BLaER1 (cell line): ENCODE results near the gene BCL10.
A peak's percentile ranks its signal among the peaks of the same experiment; 100 is the strongest.

Experiments
- H3K27ac ChIP-seq: shearing (Covaris generic); formaldehyde crosslinking; 2 replicates; pipeline ENCODE4 v1.8.1; 2022
- H3K27me3 ChIP-seq: shearing (Covaris generic); formaldehyde crosslinking; 2 replicates; pipeline ENCODE4 v1.8.1; 2022
- H3K36me3 ChIP-seq: shearing (Covaris generic); formaldehyde crosslinking; 2 replicates; pipeline ENCODE4 v1.8.1; 2022
- H3K4me1 ChIP-seq: shearing (Covaris generic); formaldehyde crosslinking; 2 replicates; pipeline ENCODE4 v1.8.1; 2022
- H3K4me2 ChIP-seq: shearing (Covaris generic); formaldehyde crosslinking; 2 replicates; pipeline ENCODE4 v1.8.1; 2022
- H3K4me3 ChIP-seq: shearing (Covaris generic); formaldehyde crosslinking; 2 replicates; pipeline ENCODE4 v1.8.1; 2022
- H3K9ac ChIP-seq: shearing (Covaris generic); formaldehyde crosslinking; 2 replicates; pipeline ENCODE4 v1.8.1; 2022
- H3K9me3 ChIP-seq: shearing (Covaris generic); formaldehyde crosslinking; 2 replicates; pipeline ENCODE4 v1.8.1; 2022
- H4K20me1 ChIP-seq: shearing (Covaris generic); formaldehyde crosslinking; 2 replicates; pipeline ENCODE4 v1.8.1; 2022
- Cebpa-rat ChIP-seq: shearing (Covaris generic); IDR thresholded peaks from 2 replicates; pipeline ENCODE4 v1.8.1; 2022

Gene BCL10

GRCh38 chr1:85303440-85304162 lies 27.2 kb upstream of the BCL10 start:
- Histone ChIP-seq H4K20me1 (no peaks in the 10 kb centered on the region), H3K27ac (no peak overlapping the region), H3K27me3 (peaks cover 2% of the 10 kb centered on the region; the same call in 1 of the 2 replicates), H3K9ac (no peak overlapping the region), H3K4me3 (no peak overlapping the region), H3K4me2 (0 out of 2 replicates have a peak overlapping the region, but pooled peaks have one; percentile 9), H3K36me3 (no peaks in the 10 kb centered on the region), H3K9me3 (no peaks in the 10 kb centered on the region), H3K4me1 (peaks cover 22% of the 10 kb centered on the region)
- TF ChIP-seq Cebpa-rat: no peak

GRCh38 chr1:85300140-85300539 lies 23.7 kb upstream of the BCL10 start:
- Histone ChIP-seq H4K20me1 (no peaks in the 10 kb centered on the region), H3K9ac (no peak overlapping the region), H3K27me3 (no peaks in the 10 kb centered on the region), H3K4me3 (no peak overlapping the region), H3K36me3 (no peaks in the 10 kb centered on the region), H3K4me1 (peaks cover 39% of the 10 kb centered on the region), H3K9me3 (no peaks in the 10 kb centered on the region), H3K27ac (no peak overlapping the region), H3K4me2 (no peak overlapping the region)
- TF ChIP-seq Cebpa-rat: no peak

- Histone ChIP-seq H3K27ac (no peak overlapping the region), H3K9me3 (no peaks in the 10 kb centered on the region), H4K20me1 (no peaks in the 10 kb centered on the region), H3K4me1 (peaks cover 28% of the 10 kb centered on the region), H3K4me3 (peak overlapping the region; percentile 0; the same call in 1 of the 2 replicates), H3K36me3 (no peaks in the 10 kb centered on the region), H3K9ac (no peak overlapping the region), H3K4me2 (peak overlapping the region; percentile 72), H3K27me3 (no peaks in the 10 kb centered on the region)
- no peak for TF ChIP-seq Cebpa-rat
Observed at GRCh38 chr1:85297855-85298629, 21.6 kb upstream of the BCL10 start.

GRCh38 chr1:85297538-85297854 lies 21.1 kb upstream of the BCL10 start:
- no peak overlapping the region for H3K27ac ChIP-seq
- H3K36me3 ChIP-seq: no peaks in the 10 kb centered on the region
- peak overlapping the region; percentile 72 for H3K4me2 ChIP-seq
- H3K9ac ChIP-seq: no peak overlapping the region
- no peaks in the 10 kb centered on the region for H3K9me3 ChIP-seq
- peaks cover 28% of the 10 kb centered on the region for H3K4me1 ChIP-seq
- H4K20me1 ChIP-seq: no peaks in the 10 kb centered on the region
- H3K4me3 ChIP-seq: no peak overlapping the region
- H3K27me3 ChIP-seq: no peaks in the 10 kb centered on the region
- TF ChIP-seq Cebpa-rat: no peak

DNA sequence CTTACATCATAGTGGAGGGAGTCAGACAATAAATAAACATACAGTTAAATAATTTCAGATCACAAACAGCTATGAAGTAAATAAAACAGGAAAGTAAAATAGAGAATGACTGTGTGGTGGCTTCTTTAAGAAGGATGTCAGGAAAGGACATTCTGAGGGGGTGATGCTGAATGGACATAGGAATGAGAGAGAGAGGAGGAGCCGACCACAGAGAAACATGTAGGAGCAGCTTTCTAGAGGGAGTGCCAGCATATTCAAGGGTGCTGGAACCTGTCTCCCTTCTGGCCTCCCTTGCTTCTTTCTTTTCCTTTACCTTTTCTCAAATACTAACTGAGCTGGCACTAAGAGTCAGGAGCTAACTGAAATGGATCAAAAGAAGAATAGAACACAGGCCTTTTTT lies 20.5 kb upstream of the BCL10 start:
- peaks cover 28% of the 10 kb centered on the region for H3K4me1 ChIP-seq
- no peak for TF ChIP-seq Cebpa-rat
- no peaks in the 10 kb centered on the region for H3K9me3 ChIP-seq
- no peaks in the 10 kb centered on the region for H3K27me3 ChIP-seq
- H3K4me3 ChIP-seq: no peak overlapping the region
- no peaks in the 10 kb centered on the region for H4K20me1 ChIP-seq
- no peaks in the 10 kb centered on the region for H3K36me3 ChIP-seq
- no peak overlapping the region for H3K27ac ChIP-seq
- H3K9ac ChIP-seq: no peak overlapping the region
- H3K4me2 ChIP-seq: peak overlapping the region; percentile 72; the same call in 1 of the 2 replicates

- no peaks in the 10 kb centered on the region for H4K20me1 ChIP-seq
- no peak overlapping the region for H3K4me3 ChIP-seq
- no peak overlapping the region for H3K4me2 ChIP-seq
- no peak for TF ChIP-seq Cebpa-rat
- H3K36me3 ChIP-seq: no peaks in the 10 kb centered on the region
- no peaks in the 10 kb centered on the region for H3K9me3 ChIP-seq
- no peaks in the 10 kb centered on the region for H3K27me3 ChIP-seq
- H3K9ac ChIP-seq: no peak overlapping the region
- H3K4me1 ChIP-seq: peaks cover 35% of the 10 kb centered on the region
- no peak overlapping the region for H3K27ac ChIP-seq
Observed at GRCh38 chr1:85295654-85296053, 19.2 kb upstream of the BCL10 start.

DNA sequence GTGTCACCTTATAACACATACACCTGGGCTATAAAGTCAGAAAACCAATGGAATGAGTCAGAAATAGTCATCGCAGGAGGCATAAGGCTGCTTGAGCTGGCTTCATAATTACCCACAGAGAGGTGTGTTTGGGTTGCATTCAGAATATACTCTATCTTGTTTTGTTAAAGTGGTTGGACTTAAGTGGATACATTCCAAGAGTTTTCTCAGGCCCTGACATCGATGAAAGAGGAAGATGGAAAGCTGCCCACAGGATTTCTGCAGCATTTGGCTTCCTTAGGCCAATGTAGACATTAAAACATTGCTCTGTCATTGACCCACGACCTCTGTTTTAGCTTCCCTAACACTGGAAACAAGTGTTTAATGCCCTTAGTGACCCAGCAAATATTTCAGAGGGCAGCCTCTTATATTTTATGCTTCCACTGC lies 18.6 kb upstream of the BCL10 start:
- H3K9me3 ChIP-seq: no peaks in the 10 kb centered on the region
- no peak overlapping the region for H3K27ac ChIP-seq
- H4K20me1 ChIP-seq: no peaks in the 10 kb centered on the region
- H3K36me3 ChIP-seq: no peaks in the 10 kb centered on the region
- no peak for TF ChIP-seq Cebpa-rat
- H3K27me3 ChIP-seq: no peaks in the 10 kb centered on the region
- H3K4me1 ChIP-seq: peaks cover 41% of the 10 kb centered on the region
- H3K4me2 ChIP-seq: no peak overlapping the region
- H3K4me3 ChIP-seq: no peak overlapping the region
- H3K9ac ChIP-seq: no peak overlapping the region

DNA sequence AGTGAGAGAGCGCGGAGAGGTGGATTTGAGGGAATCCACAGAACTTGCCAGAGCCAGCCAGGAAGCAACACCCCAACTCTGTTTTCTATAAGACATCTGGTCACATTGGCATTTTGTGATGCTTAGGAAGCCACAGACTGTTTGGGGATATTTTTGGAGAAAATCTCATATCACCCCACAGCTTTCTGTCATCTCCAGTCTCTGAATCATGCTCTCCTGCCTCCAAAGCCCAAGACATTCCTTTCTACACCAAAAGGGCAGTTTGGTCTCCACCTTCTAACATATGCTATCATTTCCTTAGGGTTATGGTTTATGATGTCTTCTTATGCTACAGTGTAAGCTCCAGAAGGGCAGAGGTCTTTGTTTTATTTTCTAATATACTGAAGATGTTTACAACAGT lies 14.4 kb upstream of the BCL10 start:
- H3K27ac ChIP-seq: no peak overlapping the region
- H3K36me3 ChIP-seq: no peaks in the 10 kb centered on the region
- no peak overlapping the region; the same call in 1 of the 2 replicates for H3K9ac ChIP-seq
- no peak for TF ChIP-seq Cebpa-rat
- H3K4me1 ChIP-seq: peaks cover 22% of the 10 kb centered on the region
- no peaks in the 10 kb centered on the region for H4K20me1 ChIP-seq
- H3K9me3 ChIP-seq: no peaks in the 10 kb centered on the region
- no peaks in the 10 kb centered on the region for H3K27me3 ChIP-seq
- H3K4me2 ChIP-seq: peak overlapping the region; percentile 73
- no peak overlapping the region for H3K4me3 ChIP-seq

GRCh38 chr1:85289848-85290335 lies 13.5 kb upstream of the BCL10 start:
- no peak overlapping the region for H3K27ac ChIP-seq
- H3K4me2 ChIP-seq: peak overlapping the region; percentile 73
- H3K9ac ChIP-seq: no peak overlapping the region; the same call in 1 of the 2 replicates
- H4K20me1 ChIP-seq: no peaks in the 10 kb centered on the region
- H3K4me3 ChIP-seq: no peak overlapping the region
- TF ChIP-seq Cebpa-rat: peak; percentile 42
- H3K36me3 ChIP-seq: no peaks in the 10 kb centered on the region
- H3K4me1 ChIP-seq: peaks cover 22% of the 10 kb centered on the region
- peaks cover 2% of the 10 kb centered on the region; the same call in 1 of the 2 replicates for H3K9me3 ChIP-seq
- no peaks in the 10 kb centered on the region for H3K27me3 ChIP-seq
